ENCODE measurements around the gene UNC119B.

DNA sequence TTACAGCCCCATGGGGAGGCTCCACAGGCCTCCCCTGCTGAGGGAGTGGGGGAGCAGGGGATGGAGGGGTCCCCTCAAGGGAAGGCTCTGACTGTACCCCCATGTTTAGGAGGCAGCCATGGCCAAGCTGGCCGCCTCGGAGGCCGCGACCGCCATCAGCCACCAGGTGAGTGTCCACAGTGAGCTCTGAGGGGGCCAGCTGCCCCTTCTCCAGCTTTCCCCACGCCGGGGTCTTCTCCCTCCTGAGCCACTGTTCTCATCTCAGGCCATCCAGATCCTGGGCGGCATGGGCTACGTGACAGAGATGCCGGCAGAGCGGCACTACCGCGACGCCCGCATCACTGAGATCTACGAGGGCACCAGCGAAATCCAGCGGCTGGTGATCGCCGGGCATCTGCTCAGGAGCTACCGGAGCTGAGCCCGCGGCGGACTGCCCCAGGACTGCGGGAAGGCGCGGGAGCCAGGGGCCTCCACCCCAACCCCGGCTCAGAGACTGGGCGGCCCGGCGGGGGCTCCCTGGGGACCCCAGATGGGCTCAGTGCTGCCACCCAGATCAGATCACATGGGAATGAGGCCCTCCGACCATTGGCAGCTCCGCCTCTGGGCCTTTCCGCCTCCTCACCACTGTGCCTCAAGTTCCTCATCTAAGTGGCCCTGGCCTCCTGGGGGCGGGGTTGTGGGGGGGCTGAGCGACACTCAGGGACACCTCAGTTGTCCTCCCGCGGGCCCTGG lies 28.9 kb downstream of the UNC119B start:
- TF ChIP-seq, protein P1, sequence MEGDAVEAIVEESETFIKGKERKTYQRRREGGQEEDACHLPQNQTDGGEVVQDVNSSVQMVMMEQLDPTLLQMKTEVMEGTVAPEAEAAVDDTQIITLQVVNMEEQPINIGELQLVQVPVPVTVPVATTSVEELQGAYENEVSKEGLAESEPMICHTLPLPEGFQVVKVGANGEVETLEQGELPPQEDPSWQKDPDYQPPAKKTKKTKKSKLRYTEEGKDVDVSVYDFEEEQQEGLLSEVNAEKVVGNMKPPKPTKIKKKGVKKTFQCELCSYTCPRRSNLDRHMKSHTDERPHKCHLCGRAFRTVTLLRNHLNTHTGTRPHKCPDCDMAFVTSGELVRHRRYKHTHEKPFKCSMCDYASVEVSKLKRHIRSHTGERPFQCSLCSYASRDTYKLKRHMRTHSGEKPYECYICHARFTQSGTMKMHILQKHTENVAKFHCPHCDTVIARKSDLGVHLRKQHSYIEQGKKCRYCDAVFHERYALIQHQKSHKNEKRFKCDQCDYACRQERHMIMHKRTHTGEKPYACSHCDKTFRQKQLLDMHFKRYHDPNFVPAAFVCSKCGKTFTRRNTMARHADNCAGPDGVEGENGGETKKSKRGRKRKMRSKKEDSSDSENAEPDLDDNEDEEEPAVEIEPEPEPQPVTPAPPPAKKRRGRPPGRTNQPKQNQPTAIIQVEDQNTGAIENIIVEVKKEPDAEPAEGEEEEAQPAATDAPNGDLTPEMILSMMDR (IDR thresholded peaks at IDR 0.05; ENCODE audit: poor library complexity) = no peak
- TF ChIP-seq EZH2 (IDR thresholded peaks at IDR 0.05; ENCODE audit: borderline replicate concordance) = no peak
